ENCODE data around the gene FOS. TPM values are rescaled to one million over a fixed set of nuclear protein-coding genes. Genes with fewer than 3 reads are reported as not detected.

Gene FOS
- total and polyA plus RNA-seq, 12 donors, result 47.9 to 393 (median 118) TPM

DNA sequence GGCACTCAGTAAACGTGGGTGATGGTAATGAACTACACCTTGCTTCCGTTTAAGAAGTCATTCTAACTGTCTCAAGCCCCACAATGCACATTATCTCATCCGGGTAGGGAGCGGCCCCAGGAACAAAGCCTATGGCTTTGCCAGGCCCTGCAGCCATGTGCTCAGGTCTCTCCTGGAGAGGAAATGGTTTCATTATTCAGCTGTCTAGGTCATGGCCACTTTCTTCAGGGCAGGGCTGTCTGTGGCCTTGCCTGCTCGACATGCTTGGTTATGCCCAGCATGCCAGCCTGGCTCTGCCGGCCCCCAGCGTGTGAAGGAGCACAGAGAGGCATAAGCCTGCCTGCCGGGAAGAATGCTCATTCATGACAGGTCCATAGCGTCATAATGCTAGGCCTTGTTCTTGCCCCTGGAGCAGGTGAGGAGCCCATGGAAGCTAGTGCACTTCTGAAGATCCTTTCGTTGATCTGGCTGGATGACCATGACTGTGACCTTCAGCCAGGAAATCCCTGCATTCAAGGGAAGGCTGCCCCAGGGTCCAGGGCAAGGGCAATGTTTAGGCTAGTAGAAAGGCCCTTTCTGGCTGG, 26.3 kb upstream of the FOS start:
- peaks cover 0 to 5% of the 10 kb centered on the region in 2 donors for H3K4me1 ChIP-seq (replicated peaks in 1 of 2)
- no peaks in the 10 kb centered on the region for H3K27me3 ChIP-seq
- TF ChIP-seq, protein P1, sequence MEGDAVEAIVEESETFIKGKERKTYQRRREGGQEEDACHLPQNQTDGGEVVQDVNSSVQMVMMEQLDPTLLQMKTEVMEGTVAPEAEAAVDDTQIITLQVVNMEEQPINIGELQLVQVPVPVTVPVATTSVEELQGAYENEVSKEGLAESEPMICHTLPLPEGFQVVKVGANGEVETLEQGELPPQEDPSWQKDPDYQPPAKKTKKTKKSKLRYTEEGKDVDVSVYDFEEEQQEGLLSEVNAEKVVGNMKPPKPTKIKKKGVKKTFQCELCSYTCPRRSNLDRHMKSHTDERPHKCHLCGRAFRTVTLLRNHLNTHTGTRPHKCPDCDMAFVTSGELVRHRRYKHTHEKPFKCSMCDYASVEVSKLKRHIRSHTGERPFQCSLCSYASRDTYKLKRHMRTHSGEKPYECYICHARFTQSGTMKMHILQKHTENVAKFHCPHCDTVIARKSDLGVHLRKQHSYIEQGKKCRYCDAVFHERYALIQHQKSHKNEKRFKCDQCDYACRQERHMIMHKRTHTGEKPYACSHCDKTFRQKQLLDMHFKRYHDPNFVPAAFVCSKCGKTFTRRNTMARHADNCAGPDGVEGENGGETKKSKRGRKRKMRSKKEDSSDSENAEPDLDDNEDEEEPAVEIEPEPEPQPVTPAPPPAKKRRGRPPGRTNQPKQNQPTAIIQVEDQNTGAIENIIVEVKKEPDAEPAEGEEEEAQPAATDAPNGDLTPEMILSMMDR (IDR thresholded peaks at IDR 0.05), result no peak
- no peak for TF ChIP-seq POLR2A (IDR thresholded peaks at IDR 0.05)
- H3K4me3 ChIP-seq, result no peak overlapping the region
- H3K27ac ChIP-seq, result peak overlapping the region in 1 of 5 donors; percentile 13
- no peaks in the 10 kb centered on the region for H3K36me3 ChIP-seq (replicated peaks in 1 of 2)
- DNase-seq, result peak in 4 of 7 donors; percentile 36 to 59 (median 50)
- 54 to 59% (median 57%) methylated on average over 2 to 10 of the region's 10 CpGs for WGBS, 4 donors
- H3K9me3 ChIP-seq (replicated peaks in 1 of 3), result no peaks in the 10 kb centered on the region
- intact Hi-C loops (cut with DNase I), result no loop called here

DNA sequence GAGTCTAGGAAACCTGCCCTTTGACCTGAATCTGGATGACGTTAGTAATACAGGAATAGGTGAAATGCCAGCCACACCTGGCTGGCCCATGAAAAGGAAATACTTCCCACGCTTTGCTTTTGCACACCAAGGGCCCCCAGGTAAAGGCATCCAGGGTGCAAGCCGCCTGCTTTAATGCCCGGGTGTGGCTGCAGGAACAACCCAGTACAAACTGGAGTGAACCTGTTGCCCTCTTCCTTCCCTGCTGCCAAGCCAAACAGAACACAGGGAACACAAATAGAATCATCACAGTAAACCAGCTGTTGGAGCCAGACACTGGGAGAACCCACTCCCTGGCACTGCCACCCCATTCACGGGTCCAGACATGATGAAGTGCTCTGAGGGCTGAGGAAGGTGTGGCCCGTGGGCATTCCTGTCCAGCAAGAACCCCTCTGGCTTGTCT, 24.2 kb upstream of the FOS start:
- H3K4me1 ChIP-seq (replicated peaks in 1 of 2), result peaks cover 10 to 16% of the 10 kb centered on the region in 2 donors
- no peaks in the 10 kb centered on the region for H3K36me3 ChIP-seq (replicated peaks in 1 of 2)
- H3K4me3 ChIP-seq, result no peak overlapping the region
- H3K9me3 ChIP-seq (replicated peaks in 1 of 3), result no peaks in the 10 kb centered on the region
- intact Hi-C loops (cut with DNase I), result no loop called here
- no peak overlapping the region for H3K27ac ChIP-seq
- DNase-seq, result no peak
- no peak for TF ChIP-seq POLR2A (IDR thresholded peaks at IDR 0.05)
- TF ChIP-seq, protein P1 (IDR thresholded peaks at IDR 0.05), result no peak
- H3K27me3 ChIP-seq, result no peaks in the 10 kb centered on the region
- WGBS, 4 donors, result 76 to 86% (median 77%) methylated on average over 4 to 6 of the region's 6 CpGs

DNA sequence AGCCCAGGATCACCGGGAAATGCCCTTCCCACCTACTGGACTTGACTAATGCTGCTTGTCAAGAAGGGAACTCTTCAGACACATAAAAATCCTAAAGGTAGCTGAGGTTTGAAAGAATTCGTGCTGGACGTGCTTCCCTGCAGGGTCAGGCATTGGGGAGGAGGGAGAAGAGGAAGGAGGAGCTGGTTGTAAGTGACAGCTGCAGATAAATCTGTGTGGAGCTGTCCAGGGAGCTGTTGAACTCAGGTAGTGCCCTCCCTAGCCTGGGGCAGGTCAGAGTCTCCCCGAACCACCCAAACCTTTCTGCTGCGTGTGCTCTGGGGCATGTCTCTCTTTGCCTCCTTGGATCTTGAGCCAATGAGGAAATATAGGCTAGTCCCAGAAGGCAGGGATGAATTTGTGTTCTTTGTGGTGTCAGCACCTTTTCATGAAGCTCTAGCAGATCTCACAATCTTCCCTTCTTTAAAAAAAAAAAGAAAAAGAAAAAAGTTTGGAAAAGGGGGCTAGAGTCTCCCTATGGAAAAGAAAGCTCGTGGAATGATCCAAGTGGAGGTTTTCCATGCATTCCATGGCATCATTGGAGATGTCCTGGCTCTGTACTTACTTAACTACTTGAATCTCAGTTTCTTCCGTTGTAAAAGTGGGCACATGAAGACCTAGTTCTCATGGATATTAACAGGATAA, 23.6 kb upstream of the FOS start:
- Histone ChIP-seq H3K36me3 (replicated peaks in 1 of 2) (no peaks in the 10 kb centered on the region), H3K27ac (no peak overlapping the region), H3K27me3 (no peaks in the 10 kb centered on the region), H3K9me3 (replicated peaks in 1 of 3) (no peaks in the 10 kb centered on the region), H3K4me3 (no peak overlapping the region), H3K4me1 (replicated peaks in 1 of 2) (peaks cover 13 to 23% of the 10 kb centered on the region in 2 donors)
- TF ChIP-seq POLR2A (IDR thresholded peaks at IDR 0.05), result no peak
- TF ChIP-seq, protein P1 (IDR thresholded peaks at IDR 0.05), result no peak
- no peak for DNase-seq
- intact Hi-C loops (cut with DNase I), result no loop called here
- 61 to 67% (median 66%) methylated on average over 7 of the region's 7 CpGs for WGBS, 4 donors

DNA sequence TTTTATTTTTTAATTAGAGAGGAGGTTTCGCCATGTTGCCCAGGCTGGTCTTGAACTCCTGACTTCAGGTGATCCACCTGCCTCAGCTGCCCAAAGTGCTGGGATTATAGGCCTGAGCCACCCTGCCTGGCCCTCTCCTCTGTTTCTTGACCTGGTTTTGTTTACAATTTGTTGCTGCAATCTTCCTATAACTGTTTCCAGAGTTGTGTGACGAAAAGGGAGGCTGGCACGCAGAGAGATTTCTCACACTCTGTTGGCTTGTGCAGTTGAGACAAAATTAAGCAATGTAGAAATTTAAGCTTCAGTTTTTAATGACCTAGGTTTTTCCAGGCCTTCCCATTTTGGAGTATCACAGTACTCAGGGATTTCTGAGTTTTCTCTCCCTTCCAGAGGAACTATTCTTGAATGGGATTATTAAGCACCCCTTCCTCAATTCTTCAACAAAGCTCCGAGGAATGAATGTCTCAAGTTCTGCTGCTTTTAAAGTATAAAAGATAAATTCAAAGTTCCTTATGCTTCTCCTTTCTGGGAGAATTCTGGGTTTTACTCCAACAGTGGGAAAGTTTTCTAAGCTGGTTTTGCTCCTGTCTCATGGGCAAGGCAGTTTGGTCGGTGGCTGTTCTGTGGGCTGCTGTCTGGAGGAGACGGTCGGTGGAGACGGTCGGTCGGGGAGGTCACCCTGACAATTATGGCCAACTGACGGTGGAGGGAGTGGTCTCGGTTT, 20.4 kb upstream of the FOS start:
- H3K9me3 ChIP-seq (replicated peaks in 1 of 3), result no peaks in the 10 kb centered on the region
- peak overlapping the region; percentile 89 to 97 (median 94) for H3K27ac ChIP-seq
- no peaks in the 10 kb centered on the region for H3K36me3 ChIP-seq (replicated peaks in 1 of 2)
- 15 to 20% (median 17%) methylated on average over 10 to 12 of the region's 12 CpGs for whole genome bisulfite sequencing, 4 donors
- intact Hi-C loops (cut with DNase I), result no loop called here
- H3K27me3 ChIP-seq, result no peaks in the 10 kb centered on the region
- TF ChIP-seq, protein P1 (IDR thresholded peaks at IDR 0.05), result no peak
- no peak for TF ChIP-seq POLR2A (IDR thresholded peaks at IDR 0.05)
- DNase-seq, result peak in 6 of 7 donors; percentile 40 to 77 (median 57)
- peaks cover 13 to 19% of the 10 kb centered on the region in 2 donors for H3K4me1 ChIP-seq (replicated peaks in 1 of 2)
- H3K4me3 ChIP-seq, result peak overlapping the region in 2 of 4 donors; percentile 11 to 41
